Measurements from ENCODE around the gene EDC3. TPM values are rescaled to one million over a fixed set of nuclear protein-coding genes. Genes with fewer than 3 reads are reported as not detected.

The EDC3 gene
- polyA plus RNA-seq, 1 donor from 2014 or later, result 12.9 TPM

DNA sequence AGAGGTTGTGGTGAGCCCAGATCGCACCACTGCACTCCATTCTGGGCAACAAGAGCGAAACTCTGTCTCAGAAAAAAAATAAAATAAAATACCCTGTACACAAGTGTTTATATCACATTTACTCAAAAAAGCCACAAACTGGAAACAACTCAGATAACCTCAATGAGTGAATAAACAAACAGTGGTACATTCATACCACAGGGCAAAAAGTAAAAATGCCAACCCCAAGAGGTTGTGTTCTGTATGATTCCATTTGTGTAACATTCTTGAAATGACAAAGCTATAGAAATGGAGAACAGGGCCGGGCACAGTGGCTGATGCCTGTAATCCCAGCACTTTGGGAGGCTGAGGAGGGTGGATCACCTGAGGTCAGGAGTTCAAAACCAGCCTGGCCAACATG lies 12.9 kb downstream of the EDC3 start:
- peaks cover 15% of the 10 kb centered on the region for H3K79me2 ChIP-seq (replicated peaks; ENCODE audit: insufficient read depth, low read length)
- no peak for TF ChIP-seq REST (IDR thresholded peaks at IDR 0.05; ENCODE audit: borderline replicate concordance)
- TF ChIP-seq MXI1 (conservative IDR thresholded peaks at IDR 0.05; ENCODE audit: poor library complexity, severe bottlenecking), result no peak
- TF ChIP-seq EP300 (conservative IDR thresholded peaks at IDR 0.05; ENCODE audit: poor library complexity, severe bottlenecking), result no peak
- no peak for TF ChIP-seq SMC3 (conservative IDR thresholded peaks at IDR 0.05; ENCODE audit: poor library complexity)
- TF ChIP-seq RAD21 (conservative IDR thresholded peaks at IDR 0.05), result no peak
- no peak for TF ChIP-seq CTCF (IDR thresholded peaks at IDR 0.05; ENCODE audit: poor library complexity, severe bottlenecking)
- TF ChIP-seq POLR2AphosphoS5 (IDR thresholded peaks at IDR 0.05), result no peak
- TF ChIP-seq EZH2 (IDR thresholded peaks at IDR 0.05; ENCODE audit: borderline replicate concordance, insufficient read depth, low read length, poor library complexity, severe bottlenecking), result no peak
- no peak for TF ChIP-seq TAF1 (IDR thresholded peaks at IDR 0.05; ENCODE audit: low read depth)
- no peaks in the 10 kb centered on the region for H3K27me3 ChIP-seq (ENCODE audit: insufficient read depth, low read depth, low read length)
- H3K27ac ChIP-seq (ENCODE audit: low read length), result no peak overlapping the region
- H3K4me2 ChIP-seq (ENCODE audit: low read length), result no peak overlapping the region
- no peaks in the 10 kb centered on the region for H4K20me1 ChIP-seq (ENCODE audit: insufficient read depth)
- H3K4me3 ChIP-seq (ENCODE audit: low read length), result no peak overlapping the region
- H3K36me3 ChIP-seq (ENCODE audit: insufficient read depth, low read length), result no peaks in the 10 kb centered on the region
- no peak overlapping the region for H2AFZ ChIP-seq (ENCODE audit: low read depth, low read length)
- H3K9ac ChIP-seq (ENCODE audit: low read length), result no peak overlapping the region
- no peaks in the 10 kb centered on the region for H3K9me2 ChIP-seq (ENCODE audit: insufficient read depth, low read length)
- no peaks in the 10 kb centered on the region for H3F3A ChIP-seq (ENCODE audit: insufficient read depth, low read length, poor library complexity, severe bottlenecking)
- no peaks in the 10 kb centered on the region for H3K9me3 ChIP-seq (ENCODE audit: low read length)

- Histone ChIP-seq H3K27ac (ENCODE audit: low read length) (no peak overlapping the region), H3K4me2 (ENCODE audit: low read length) (no peak overlapping the region), H3K27me3 (ENCODE audit: insufficient read depth, low read depth, low read length) (no peaks in the 10 kb centered on the region), H4K20me1 (ENCODE audit: insufficient read depth) (no peaks in the 10 kb centered on the region), H3K4me3 (ENCODE audit: low read length) (no peak overlapping the region), H3F3A (ENCODE audit: insufficient read depth, low read length, poor library complexity, severe bottlenecking) (no peaks in the 10 kb centered on the region), H3K36me3 (ENCODE audit: insufficient read depth, low read length) (no peaks in the 10 kb centered on the region), H3K9ac (ENCODE audit: low read length) (no peak overlapping the region), H3K79me2 (replicated peaks; ENCODE audit: insufficient read depth, low read length) (peaks cover 32% of the 10 kb centered on the region), H2AFZ (ENCODE audit: low read depth, low read length) (no peak overlapping the region), H3K9me3 (ENCODE audit: low read length) (no peaks in the 10 kb centered on the region), H3K9me2 (ENCODE audit: insufficient read depth, low read length) (no peaks in the 10 kb centered on the region)
- TF ChIP-seq RAD21 (conservative IDR thresholded peaks at IDR 0.05) (no peak), TAF1 (IDR thresholded peaks at IDR 0.05; ENCODE audit: low read depth) (no peak), EP300 (conservative IDR thresholded peaks at IDR 0.05; ENCODE audit: poor library complexity, severe bottlenecking) (no peak), MXI1 (conservative IDR thresholded peaks at IDR 0.05; ENCODE audit: poor library complexity, severe bottlenecking) (no peak), CTCF (IDR thresholded peaks at IDR 0.05; ENCODE audit: poor library complexity, severe bottlenecking) (no peak), EZH2 (IDR thresholded peaks at IDR 0.05; ENCODE audit: borderline replicate concordance, insufficient read depth, low read length, poor library complexity, severe bottlenecking) (no peak), SMC3 (conservative IDR thresholded peaks at IDR 0.05; ENCODE audit: poor library complexity) (no peak), POLR2AphosphoS5 (IDR thresholded peaks at IDR 0.05) (no peak), REST (IDR thresholded peaks at IDR 0.05; ENCODE audit: borderline replicate concordance) (no peak)
These were observed 15.4 kb downstream of the EDC3 start for GRCh38 chr15:74680456-74680855.

Data from neural cell (in vitro differentiated cells).